Suprapubic skin (tissue), 4 donors: ENCODE results near the gene VTI1A.

ENCODE experiments used
- EP300 ChIP-seq: sonication (generic); formaldehyde crosslinking; IDR thresholded peaks from one replicate; pipeline ENCODE4 v1.6.1; 2017; ENCODE audit warnings: antibody characterized with exemption
- POLR2A ChIP-seq, 2 donors: fragments of 450-650 bp; IDR thresholded peaks; one replicate each; pipeline ENCODE4 v1.6.1; 2017; ENCODE audit warnings: antibody characterized with exemption in 2 of 2, mild to moderate bottlenecking in 2 of 2, moderate library complexity in 2 of 2
- POLR2AphosphoS5 ChIP-seq, 3 donors: sonication (generic); formaldehyde crosslinking; IDR thresholded peaks; one replicate each; pipeline ENCODE4 v1.6.1; 2017; ENCODE audit warnings: antibody characterized with exemption in 3 of 3
- TF ChIP-seq, protein P1 (sequence below), 2 donors: fragments of 200-600 bp in 1 of 2; fragments of 450-650 bp in 1 of 2; sonication (generic) in 1 of 2; IDR thresholded peaks; one replicate each; pipeline ENCODE4 v1.5.1; 2016 to 2019; ENCODE audit warnings: antibody characterized with exemption in 2 of 2, mild to moderate bottlenecking in 1 of 2, moderate library complexity in 1 of 2

DNA sequence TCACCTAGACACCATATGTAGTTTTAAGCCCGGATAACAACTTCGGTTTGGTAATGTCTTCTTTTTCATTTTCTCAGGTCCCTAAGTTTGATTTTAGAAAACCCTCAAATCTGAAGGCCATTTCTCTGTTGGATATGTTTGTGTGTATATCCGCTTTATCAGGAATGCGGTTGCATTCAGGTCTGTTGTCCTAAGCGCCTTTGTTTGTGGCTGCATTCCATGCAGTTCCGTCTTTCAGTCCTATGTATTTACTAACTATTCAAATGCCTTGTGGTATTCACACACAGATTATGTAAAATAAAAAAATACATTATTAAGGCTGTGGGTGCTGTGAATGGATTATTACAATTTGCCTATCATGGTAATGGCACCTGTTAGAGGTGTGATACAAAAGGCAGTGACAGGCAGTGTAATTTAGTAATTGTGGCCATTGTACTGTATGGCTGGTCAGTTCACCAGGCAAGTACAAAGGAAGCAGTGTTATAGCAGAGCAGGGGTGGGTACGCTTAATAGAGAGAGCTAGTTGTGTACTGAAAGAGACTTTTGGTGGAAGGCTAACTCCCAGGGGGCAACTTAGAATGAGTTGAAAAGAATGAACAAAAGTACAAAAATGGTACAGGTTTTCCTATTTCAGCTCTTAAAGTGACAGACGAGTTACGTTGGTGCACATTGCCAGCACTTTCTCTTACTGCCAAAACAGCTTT, 136.4 kb downstream of the VTI1A start:
- TF ChIP-seq POLR2A (IDR thresholded peaks at IDR 0.05) (no peak), POLR2AphosphoS5 (IDR thresholded peaks at IDR 0.05) (no peak), EP300 (no peak)
- TF ChIP-seq, protein P1, sequence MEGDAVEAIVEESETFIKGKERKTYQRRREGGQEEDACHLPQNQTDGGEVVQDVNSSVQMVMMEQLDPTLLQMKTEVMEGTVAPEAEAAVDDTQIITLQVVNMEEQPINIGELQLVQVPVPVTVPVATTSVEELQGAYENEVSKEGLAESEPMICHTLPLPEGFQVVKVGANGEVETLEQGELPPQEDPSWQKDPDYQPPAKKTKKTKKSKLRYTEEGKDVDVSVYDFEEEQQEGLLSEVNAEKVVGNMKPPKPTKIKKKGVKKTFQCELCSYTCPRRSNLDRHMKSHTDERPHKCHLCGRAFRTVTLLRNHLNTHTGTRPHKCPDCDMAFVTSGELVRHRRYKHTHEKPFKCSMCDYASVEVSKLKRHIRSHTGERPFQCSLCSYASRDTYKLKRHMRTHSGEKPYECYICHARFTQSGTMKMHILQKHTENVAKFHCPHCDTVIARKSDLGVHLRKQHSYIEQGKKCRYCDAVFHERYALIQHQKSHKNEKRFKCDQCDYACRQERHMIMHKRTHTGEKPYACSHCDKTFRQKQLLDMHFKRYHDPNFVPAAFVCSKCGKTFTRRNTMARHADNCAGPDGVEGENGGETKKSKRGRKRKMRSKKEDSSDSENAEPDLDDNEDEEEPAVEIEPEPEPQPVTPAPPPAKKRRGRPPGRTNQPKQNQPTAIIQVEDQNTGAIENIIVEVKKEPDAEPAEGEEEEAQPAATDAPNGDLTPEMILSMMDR (IDR thresholded peaks at IDR 0.05), result no peak
